H9 (cell line): Measurements from ENCODE around the gene TENM4. TPM values are rescaled to one million over a fixed set of nuclear protein-coding genes. Genes with fewer than 3 reads are reported as not detected.

Experiments
- DNase-seq: peaks from one replicate; pipeline ENCODE4 v3.0.0-alpha.2; 2017
- H2AFZ ChIP-seq: one replicate; pipeline ENCODE4 v1.6.1; 2013; ENCODE audit warnings: mild to moderate bottlenecking, low read length, control low read depth, moderate library complexity
- H2AK5ac ChIP-seq: 2 replicates; pipeline ENCODE4 v1.6.1; 2013; ENCODE audit warnings: low read length, control low read depth, mixed read lengths; ENCODE audit not compliant: insufficient read length
- H2BK120ac ChIP-seq: one replicate; pipeline ENCODE4 v1.6.1; 2013; ENCODE audit warnings: low read depth, mild to moderate bottlenecking, low read length, control low read depth, inconsistent platforms; ENCODE audit not compliant: poor library complexity, severe bottlenecking
- H2BK12ac ChIP-seq: 2 replicates; pipeline ENCODE4 v1.6.1; 2013; ENCODE audit warnings: low read length, control low read depth, mixed read lengths, low read depth; ENCODE audit not compliant: insufficient read length
- H2BK15ac ChIP-seq: 2 replicates; pipeline ENCODE4 v1.6.1; 2013; ENCODE audit warnings: low read depth, low read length, control low read depth
- H2BK20ac ChIP-seq: one replicate; pipeline ENCODE4 v1.6.1; 2013; ENCODE audit warnings: low read depth, mild to moderate bottlenecking, low read length, control low read depth, inconsistent platforms; ENCODE audit not compliant: poor library complexity, severe bottlenecking
- H2BK5ac ChIP-seq: 2 replicates; pipeline ENCODE4 v1.6.1; 2013; ENCODE audit warnings: low read length, control low read depth, mixed read lengths; ENCODE audit not compliant: insufficient read length
- H3K14ac ChIP-seq: 2 replicates; pipeline ENCODE4 v1.6.1; 2013; ENCODE audit warnings: low read length, control low read depth; ENCODE audit not compliant: insufficient read depth
- H3K18ac ChIP-seq: 2 replicates; pipeline ENCODE4 v1.6.1; 2013; ENCODE audit warnings: low read depth, mild to moderate bottlenecking, mixed read lengths, low read length, control low read depth; ENCODE audit not compliant: insufficient read length
- H3K23ac ChIP-seq: 2 replicates; pipeline ENCODE4 v1.6.1; 2013; ENCODE audit warnings: low read length, control low read depth, mixed read lengths, low read depth; ENCODE audit not compliant: insufficient read length
- H3K23me2 ChIP-seq: 2 replicates; pipeline ENCODE4 v1.6.1; 2013; ENCODE audit warnings: low read depth, mild to moderate bottlenecking, mixed read lengths, low read length, control low read depth; ENCODE audit not compliant: insufficient read length, poor library complexity, severe bottlenecking
- H3K27ac ChIP-seq: 2 replicates; pipeline ENCODE4 v1.5.1; 2013; ENCODE audit warnings: low read length, control low read depth, mixed read lengths, low read depth; ENCODE audit not compliant: insufficient read length
- H3K27me3 ChIP-seq: 2 replicates; pipeline ENCODE4 v1.6.1; 2013; ENCODE audit warnings: low read length, control low read depth, inconsistent platforms; ENCODE audit not compliant: insufficient read depth
- H3K4ac ChIP-seq: 2 replicates; pipeline ENCODE4 v1.6.1; 2013; ENCODE audit warnings: low read depth, mild to moderate bottlenecking, control low read depth, inconsistent platforms, low read length, moderate library complexity
- H3K4me1 ChIP-seq: 2 replicates; pipeline ENCODE4 v1.6.1; 2013; ENCODE audit warnings: low read length, control low read depth, inconsistent platforms; ENCODE audit not compliant: insufficient read depth
- H3K4me2 ChIP-seq: 2 replicates; pipeline ENCODE4 v1.6.1; 2013; ENCODE audit warnings: low read length, control low read depth, mixed read lengths; ENCODE audit not compliant: insufficient read length, insufficient read depth
- H3K56ac ChIP-seq: 2 replicates; pipeline ENCODE4 v1.6.1; 2013; ENCODE audit warnings: low read depth, mild to moderate bottlenecking, mixed read lengths, low read length, control low read depth; ENCODE audit not compliant: insufficient read length
- H3K79me1 ChIP-seq: 2 replicates; pipeline ENCODE4 v1.6.1; 2013; ENCODE audit warnings: low read depth, mild to moderate bottlenecking, moderate library complexity, low read length, control low read depth, inconsistent platforms; ENCODE audit not compliant: insufficient read depth, poor library complexity, severe bottlenecking
- H3K79me2 ChIP-seq: 2 replicates; pipeline ENCODE4 v1.6.1; 2013; ENCODE audit warnings: low read length, control low read depth, inconsistent platforms; ENCODE audit not compliant: insufficient read depth
- H3K9ac ChIP-seq: 2 replicates; pipeline ENCODE4 v1.6.1; 2013; ENCODE audit warnings: low read length, control low read depth, mixed read lengths; ENCODE audit not compliant: insufficient read length; ENCODE audit errors: extremely low read depth
- H3K9me3 ChIP-seq: one replicate; pipeline ENCODE4 v1.6.1; 2013; ENCODE audit warnings: low read depth, low read length, inconsistent platforms; ENCODE audit not compliant: control insufficient read depth
- H3T11ph ChIP-seq: one replicate; pipeline ENCODE4 v1.6.1; 2013; ENCODE audit warnings: mild to moderate bottlenecking, low read length, control low read depth, inconsistent platforms
- H4K20me1 ChIP-seq: one replicate; pipeline ENCODE4 v1.6.1; 2013; ENCODE audit not compliant: control insufficient read depth, insufficient read length, insufficient read depth
- H4K5ac ChIP-seq: 2 replicates; pipeline ENCODE4 v1.6.1; 2013; ENCODE audit warnings: low read depth, mild to moderate bottlenecking, mixed read lengths, low read length, control low read depth; ENCODE audit not compliant: insufficient read length
- H4K8ac ChIP-seq: replicated peaks from 2 replicates; pipeline ENCODE4 v1.6.1; 2013; ENCODE audit warnings: low read length, control low read depth, mixed read lengths, low read depth; ENCODE audit not compliant: insufficient read length
- H4K91ac ChIP-seq: 2 replicates; pipeline ENCODE4 v1.6.1; 2013; ENCODE audit warnings: low read depth, mild to moderate bottlenecking, moderate library complexity, mixed read lengths, low read length, control low read depth; ENCODE audit not compliant: insufficient read length
- H3K27ac Mint-ChIP-seq, 3 experiments: 2 replicates in 2 of 3; 3 replicates in 1 of 3; pipeline ENCODE4 v1.8.0; 2020 to 2021; ENCODE audit warnings: mixed read lengths in 3 of 3, mild to moderate bottlenecking in 1 of 3, moderate library complexity in 1 of 3
- H3K27me3 Mint-ChIP-seq: 2 replicates; pipeline ENCODE4 v1.8.0; 2021; ENCODE audit warnings: low read depth, mild to moderate bottlenecking, moderate library complexity, mixed read lengths
- H3K36me3 Mint-ChIP-seq, 3 experiments: 2 replicates in 2 of 3; 3 replicates in 1 of 3; pipeline ENCODE4 v1.8.0; 2020 to 2021; ENCODE audit warnings: low read depth in 3 of 3, mixed read lengths in 3 of 3; ENCODE audit not compliant: insufficient read depth in 1 of 3
- H3K4me1 Mint-ChIP-seq, 2 experiments: 2 replicates each; pipeline ENCODE4 v1.8.0; 2020; ENCODE audit warnings: mixed read lengths in 2 of 2
- H3K4me3 Mint-ChIP-seq, 2 experiments: 2 replicates in 1 of 2; 3 replicates in 1 of 2; pipeline ENCODE4 v1.8.0; 2020 to 2021; ENCODE audit warnings: mild to moderate bottlenecking in 2 of 2, mixed read lengths in 2 of 2, moderate library complexity in 1 of 2
- H3K9me3 Mint-ChIP-seq, 2 experiments: 2 replicates in 1 of 2; 3 replicates in 1 of 2; pipeline ENCODE4 v1.8.0; 2020; ENCODE audit warnings: mild to moderate bottlenecking in 2 of 2, mixed read lengths in 2 of 2, moderate library complexity in 1 of 2
- WGBS: extraction: QIAGEN DNeasy Blood & Tissue Kit; methylation state at CpG from one replicate; pipeline ENCODE4 v1.1.7; 2013; ENCODE audit warnings: missing lambda C conversion rate, low lambda C conversion rate, mixed read lengths; ENCODE audit not compliant: insufficient read length; ENCODE audit errors: extremely low coverage; 5-methylcytosine and 5-hydroxymethylcytosine counted together
- total RNA-seq: library from RNA; stranded (reverse); gene quantifications from 2 replicates; pipeline ENCODE4 v1.2.1, GENCODE V29; 2021
- TF ChIP-seq, protein P1 (sequence below): fragments of 200-600 bp; sonication (generic); conservative IDR thresholded peaks from 3 replicates; pipeline ENCODE4 v1.8.0; 2021; ENCODE audit warnings: antibody characterized with exemption, mild to moderate bottlenecking

The TENM4 gene
- total RNA-seq, 1 experiment from 2014 or later = 4.6 TPM

DNA sequence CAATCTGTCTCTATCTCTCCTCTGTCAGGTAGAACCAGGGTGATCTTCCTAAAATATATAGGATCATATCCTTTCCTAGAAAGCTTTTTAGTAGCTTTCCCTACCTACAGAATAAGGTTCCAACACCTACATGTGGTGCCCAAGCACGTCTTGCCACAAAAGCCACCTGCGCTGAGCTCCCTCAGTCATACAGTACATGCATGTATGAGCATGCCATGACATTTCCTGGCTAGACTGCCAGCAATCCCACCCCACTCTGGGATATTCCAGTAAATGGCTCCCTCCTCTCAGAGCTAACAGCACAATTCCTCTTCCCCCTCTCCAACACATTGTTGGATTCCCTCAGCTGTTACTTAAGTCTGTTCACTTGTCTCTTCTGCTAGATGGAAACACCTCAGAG, 398.0 kb downstream of the TENM4 start:
- WGBS = no CpG with 5 or more reads among the region's 2 CpGs
- no peaks in the 10 kb centered on the region for H3K9me3 ChIP-seq
- no peak overlapping the region for H2BK120ac ChIP-seq

More for the DNA sequence above, 398.0 kb downstream of the TENM4 start:
- H2BK5ac ChIP-seq = no peak overlapping the region
- no peak overlapping the region for H4K8ac ChIP-seq
- no peak for DNase-seq
- TF ChIP-seq, protein P1, sequence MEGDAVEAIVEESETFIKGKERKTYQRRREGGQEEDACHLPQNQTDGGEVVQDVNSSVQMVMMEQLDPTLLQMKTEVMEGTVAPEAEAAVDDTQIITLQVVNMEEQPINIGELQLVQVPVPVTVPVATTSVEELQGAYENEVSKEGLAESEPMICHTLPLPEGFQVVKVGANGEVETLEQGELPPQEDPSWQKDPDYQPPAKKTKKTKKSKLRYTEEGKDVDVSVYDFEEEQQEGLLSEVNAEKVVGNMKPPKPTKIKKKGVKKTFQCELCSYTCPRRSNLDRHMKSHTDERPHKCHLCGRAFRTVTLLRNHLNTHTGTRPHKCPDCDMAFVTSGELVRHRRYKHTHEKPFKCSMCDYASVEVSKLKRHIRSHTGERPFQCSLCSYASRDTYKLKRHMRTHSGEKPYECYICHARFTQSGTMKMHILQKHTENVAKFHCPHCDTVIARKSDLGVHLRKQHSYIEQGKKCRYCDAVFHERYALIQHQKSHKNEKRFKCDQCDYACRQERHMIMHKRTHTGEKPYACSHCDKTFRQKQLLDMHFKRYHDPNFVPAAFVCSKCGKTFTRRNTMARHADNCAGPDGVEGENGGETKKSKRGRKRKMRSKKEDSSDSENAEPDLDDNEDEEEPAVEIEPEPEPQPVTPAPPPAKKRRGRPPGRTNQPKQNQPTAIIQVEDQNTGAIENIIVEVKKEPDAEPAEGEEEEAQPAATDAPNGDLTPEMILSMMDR = no peak
- Mint-ChIP-seq H3K9me3 (0 out of 5 replicates have a peak, but pooled peaks cover 0 to 3% of the 10 kb centered on the region in 2 experiments), H3K27me3 (no peaks in the 10 kb centered on the region; the same call in none of the 2 replicates), H3K36me3 (peaks cover 0 to 8% (median 0%) of the 10 kb centered on the region in 3 experiments; a peak in 1 of 7 replicates), H3K27ac (no peak overlapping the region), H3K4me1 (peaks cover 16 to 23% of the 10 kb centered on the region in 2 experiments), H3K4me3 (no peak overlapping the region)
- H2BK20ac ChIP-seq = no peak overlapping the region
- H4K91ac ChIP-seq = no peak overlapping the region
- no peak overlapping the region for H3K18ac ChIP-seq
- no peak overlapping the region for H3K23ac ChIP-seq
- no peak overlapping the region for H2AK5ac ChIP-seq
- no peak overlapping the region for H2BK12ac ChIP-seq
- no peak overlapping the region for H3K4ac ChIP-seq
- no peak overlapping the region for H3K14ac ChIP-seq
- H3K56ac ChIP-seq = no peak overlapping the region
- H4K5ac ChIP-seq = no peak overlapping the region
- H2AFZ ChIP-seq = no peak overlapping the region
- H3K4me1 ChIP-seq = no peaks in the 10 kb centered on the region
- no peak overlapping the region for H3K27ac ChIP-seq
- no peaks in the 10 kb centered on the region for H3K27me3 ChIP-seq
- no peak overlapping the region for H2BK15ac ChIP-seq
- H3K79me2 ChIP-seq = no peaks in the 10 kb centered on the region
- no peak overlapping the region for H3K4me2 ChIP-seq
- H3K23me2 ChIP-seq = no peaks in the 10 kb centered on the region
- no peaks in the 10 kb centered on the region for H4K20me1 ChIP-seq
- H3K79me1 ChIP-seq = no peaks in the 10 kb centered on the region
- no peak overlapping the region for H3K9ac ChIP-seq
- no peak overlapping the region for H3T11ph ChIP-seq
